MCF 10A (cell line): ENCODE results near the gene C10orf95. TPM values are rescaled to one million over a fixed set of nuclear protein-coding genes. Genes with fewer than 3 reads are reported as not detected.
"Not testable (repeated sequence)": the region's sequence is repeated elsewhere in the genome, so short reads cannot be mapped to it uniquely, and the experiment has no call there.

Experiments
- BruUV-seq: library from RNA; stranded (reverse); fragments of 400-500 nt; replicated peaks from 2 replicates; lab custom pipeline; 2021; lab: Mats Ljungman, UMichigan
- CTCF ChIA-PET: fragments of 300-600 bp; sonication (Branson Sonifier 250); formaldehyde crosslinking; extraction: SDS; loops from one replicate; lab custom pipeline; 2021; ENCODE audit warnings: antibody characterized with exemption, inconsistent platforms; lab: Yijun Ruan, JAX
- POLR2A ChIA-PET: fragments of 300-600, 350-650 bp; sonication (Branson Sonifier 250); formaldehyde crosslinking; extraction: SDS; loops from one replicate; lab custom pipeline; 2020; ENCODE audit warnings: antibody characterized with exemption, inconsistent platforms; lab: Yijun Ruan, JAX
- DNase-seq: peaks from one replicate; pipeline ENCODE4 v3.0.0-alpha.2; 2018; ENCODE audit not compliant: unreplicated experiment
- H3K27ac Mint-ChIP-seq: one replicate; pipeline ENCODE4 v1.8.0; 2022; ENCODE audit warnings: mild to moderate bottlenecking, low read depth, mixed read lengths; ENCODE audit not compliant: unreplicated experiment
- H3K27me3 Mint-ChIP-seq: one replicate; pipeline ENCODE4 v1.8.0; 2022; ENCODE audit warnings: mixed read lengths; ENCODE audit not compliant: insufficient read depth, unreplicated experiment
- H3K36me3 Mint-ChIP-seq: one replicate; pipeline ENCODE4 v1.8.0; 2022; ENCODE audit warnings: mild to moderate bottlenecking, moderate library complexity, mixed read lengths; ENCODE audit not compliant: insufficient read depth, unreplicated experiment
- H3K4me1 Mint-ChIP-seq: one replicate; pipeline ENCODE4 v1.8.0; 2022; ENCODE audit warnings: mixed read lengths; ENCODE audit not compliant: insufficient read depth, unreplicated experiment
- H3K4me3 Mint-ChIP-seq: one replicate; pipeline ENCODE4 v1.8.0; 2022; ENCODE audit warnings: mild to moderate bottlenecking, moderate library complexity, mixed read lengths; ENCODE audit not compliant: unreplicated experiment
- H3K9me3 Mint-ChIP-seq: one replicate; pipeline ENCODE4 v1.8.0; 2022; ENCODE audit warnings: mixed read lengths; ENCODE audit not compliant: unreplicated experiment
- intact Hi-C: fragments of 100-400 bp; cut with micrococcal nuclease; formaldehyde crosslinking; loops from 2 replicates; pipeline ENCODE4 v1.14.1; 2022
- total RNA-seq: library from RNA; stranded (reverse); gene quantifications from 2 replicates; pipeline ENCODE4 v1.2.3, GENCODE V29; 2022
- TF ChIP-seq, protein P1 (sequence below): fragments of 200-600 bp; IDR thresholded peaks from one replicate; pipeline ENCODE4 v1.8.0; 2022; ENCODE audit warnings: antibody characterized with exemption, mild to moderate bottlenecking; ENCODE audit not compliant: unreplicated experiment

The C10orf95 gene
- total RNA-seq, 1 experiment from 2014 or later, result 0.63 TPM

DNA sequence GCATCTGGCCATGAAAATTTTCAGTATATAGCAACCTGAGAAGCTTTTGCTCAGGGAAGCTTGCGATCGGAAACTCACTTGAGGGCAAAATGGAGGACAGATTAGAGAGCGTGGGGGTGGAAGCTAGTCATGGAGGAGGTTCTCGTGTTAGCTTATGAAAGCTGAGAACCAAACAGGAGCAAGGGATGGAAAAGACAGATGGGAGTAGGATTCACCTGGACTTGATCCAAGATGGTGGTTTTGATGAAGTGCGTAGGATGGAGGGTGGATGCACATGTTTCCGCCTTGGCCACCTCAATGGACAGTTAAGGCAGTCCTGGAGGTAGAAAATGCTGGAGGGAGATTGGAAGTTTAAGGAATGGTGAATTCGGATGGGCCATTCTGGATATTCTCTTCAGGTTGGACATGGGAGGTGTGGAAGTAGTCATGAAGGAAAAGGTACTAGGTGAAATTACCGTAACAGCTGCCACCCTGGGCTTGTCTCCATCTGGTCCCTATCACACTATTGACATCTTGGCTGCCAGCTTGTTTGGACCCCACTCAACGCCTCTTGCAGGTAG, 6.3 kb upstream of the C10orf95 start:
- CTCF ChIA-PET, result interaction anchor here (1.3 to 1.8 kb wide), 2 partner anchors 21 to 38 kb away, joined by 4 to 5 read pairs; partner anchors contain the start of gene FBXL15
- DNase-seq, result no peak
- Mint-ChIP-seq H3K4me3 (no peak overlapping the region), H3K9me3 (no peaks in the 10 kb centered on the region), H3K4me1 (peaks cover 29% of the 10 kb centered on the region), H3K27me3 (no peaks in the 10 kb centered on the region), H3K27ac (no peak overlapping the region), H3K36me3 (peaks cover 7% of the 10 kb centered on the region)
- intact Hi-C loops, result no loop called here
- no TSS peak for BruUV-seq
- TF ChIP-seq, protein P1, sequence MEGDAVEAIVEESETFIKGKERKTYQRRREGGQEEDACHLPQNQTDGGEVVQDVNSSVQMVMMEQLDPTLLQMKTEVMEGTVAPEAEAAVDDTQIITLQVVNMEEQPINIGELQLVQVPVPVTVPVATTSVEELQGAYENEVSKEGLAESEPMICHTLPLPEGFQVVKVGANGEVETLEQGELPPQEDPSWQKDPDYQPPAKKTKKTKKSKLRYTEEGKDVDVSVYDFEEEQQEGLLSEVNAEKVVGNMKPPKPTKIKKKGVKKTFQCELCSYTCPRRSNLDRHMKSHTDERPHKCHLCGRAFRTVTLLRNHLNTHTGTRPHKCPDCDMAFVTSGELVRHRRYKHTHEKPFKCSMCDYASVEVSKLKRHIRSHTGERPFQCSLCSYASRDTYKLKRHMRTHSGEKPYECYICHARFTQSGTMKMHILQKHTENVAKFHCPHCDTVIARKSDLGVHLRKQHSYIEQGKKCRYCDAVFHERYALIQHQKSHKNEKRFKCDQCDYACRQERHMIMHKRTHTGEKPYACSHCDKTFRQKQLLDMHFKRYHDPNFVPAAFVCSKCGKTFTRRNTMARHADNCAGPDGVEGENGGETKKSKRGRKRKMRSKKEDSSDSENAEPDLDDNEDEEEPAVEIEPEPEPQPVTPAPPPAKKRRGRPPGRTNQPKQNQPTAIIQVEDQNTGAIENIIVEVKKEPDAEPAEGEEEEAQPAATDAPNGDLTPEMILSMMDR, result no peak
- POLR2A ChIA-PET, result interaction anchor here (1.3 to 1.4 kb wide), 2 partner anchors 45 to 64 kb away, joined by 3 to 7 read pairs; partner anchors contain the start of gene ACTR1A

DNA sequence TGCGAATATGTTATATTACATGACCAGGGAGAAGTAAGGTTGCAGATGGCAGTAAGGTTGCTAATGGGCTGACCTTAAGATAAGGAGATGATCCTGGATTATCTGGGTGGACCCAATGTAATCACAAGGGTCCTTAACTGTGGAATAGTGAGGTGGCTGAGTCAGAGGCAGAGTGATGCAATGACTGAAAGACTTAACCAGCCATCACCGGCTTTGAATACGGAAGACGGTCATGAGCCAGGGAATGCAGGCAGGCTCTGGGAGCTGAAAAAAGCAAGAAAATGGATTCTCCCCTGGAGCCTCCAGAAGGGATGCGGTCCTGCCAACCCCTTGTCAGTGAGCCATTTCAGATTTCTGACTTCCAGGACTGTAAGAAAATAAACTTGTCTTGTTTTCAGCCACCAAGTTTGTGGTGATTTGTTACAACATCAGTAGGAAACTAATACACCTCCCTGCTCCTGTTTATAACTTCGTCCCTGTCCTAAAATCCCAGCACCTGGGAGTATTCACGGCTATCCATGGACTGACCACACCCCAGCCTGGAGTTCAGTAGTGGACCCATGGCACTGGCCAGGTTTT, 4.6 kb upstream of the C10orf95 start:
- TSS peak; percentile 31 for BruUV-seq

DNA sequence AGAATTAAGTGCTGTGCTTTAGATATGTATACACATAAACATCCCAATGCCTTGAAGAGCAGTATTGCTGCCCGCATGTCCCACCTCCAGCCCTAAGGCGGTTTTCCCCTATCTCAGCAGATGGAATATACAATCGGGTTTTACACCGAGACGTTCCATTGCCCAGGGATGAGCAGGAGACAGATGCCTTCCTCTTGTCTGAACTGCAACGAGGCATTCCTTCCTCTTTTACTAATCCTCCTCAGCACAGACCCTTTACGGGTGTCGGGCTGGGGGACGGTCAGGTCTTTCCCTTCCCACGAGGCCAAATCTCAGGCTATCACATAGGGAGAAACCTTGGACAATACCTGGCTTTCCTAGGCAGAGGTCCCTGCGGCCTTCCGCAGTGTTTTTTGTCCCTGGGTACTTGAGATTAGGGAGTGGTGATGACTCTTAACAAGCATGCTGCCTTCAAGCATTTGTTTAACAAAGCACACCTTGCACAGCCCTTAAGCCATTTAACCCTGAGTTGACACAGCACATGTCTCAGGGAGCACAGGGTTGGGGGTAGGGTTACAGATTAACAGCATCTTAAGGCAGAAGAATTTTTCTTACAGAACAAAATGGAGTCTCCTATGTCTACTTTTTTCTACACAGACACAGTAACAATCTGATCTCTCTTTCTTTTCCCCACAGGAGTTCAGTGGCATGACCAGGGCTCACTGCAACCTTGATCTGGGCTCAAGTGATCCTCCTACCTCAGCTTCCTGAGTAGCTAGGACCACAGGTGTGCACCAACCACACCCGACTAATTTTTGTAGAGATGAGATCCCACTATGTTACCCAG, 3.5 kb upstream of the C10orf95 start:
- H3K9me3 Mint-ChIP-seq, intact Hi-C loops, POLR2A ChIA-PET, CTCF ChIA-PET, H3K4me3 Mint-ChIP-seq, H3K27me3 Mint-ChIP-seq, BruUV-seq, DNase-seq: not testable (repeated sequence)
- H3K36me3 Mint-ChIP-seq, result peaks cover 23% of the 10 kb centered on the region
- peak overlapping the region; percentile 64 for H3K27ac Mint-ChIP-seq
- H3K4me1 Mint-ChIP-seq, result peaks cover 14% of the 10 kb centered on the region

More for the DNA sequence above, 4.6 kb upstream of the C10orf95 start:
- Mint-ChIP-seq H3K4me1 (peaks cover 18% of the 10 kb centered on the region), H3K4me3 (no peak overlapping the region), H3K27me3 (no peaks in the 10 kb centered on the region), H3K9me3 (no peaks in the 10 kb centered on the region), H3K27ac (peak overlapping the region; percentile 64), H3K36me3 (peaks cover 23% of the 10 kb centered on the region)
- TF ChIP-seq, protein P1, result no peak
- intact Hi-C loops, result no loop called here
- peak; percentile 80 for DNase-seq
- ChIA-PET CTCF (interaction anchor here (1.8 kb wide), 1 partner anchor 36 kb away, joined by 5 read pairs; the partner anchor contains the start of gene FBXL15), POLR2A (interaction anchor here (0.7 to 1.7 kb wide), 5 partner anchors 23 to 304 kb away, joined by 3 to 6 read pairs (median 5); partner anchors contain the start of genes ACTR1A, CUEDC2, FBXL15 and NOLC1)

DNA sequence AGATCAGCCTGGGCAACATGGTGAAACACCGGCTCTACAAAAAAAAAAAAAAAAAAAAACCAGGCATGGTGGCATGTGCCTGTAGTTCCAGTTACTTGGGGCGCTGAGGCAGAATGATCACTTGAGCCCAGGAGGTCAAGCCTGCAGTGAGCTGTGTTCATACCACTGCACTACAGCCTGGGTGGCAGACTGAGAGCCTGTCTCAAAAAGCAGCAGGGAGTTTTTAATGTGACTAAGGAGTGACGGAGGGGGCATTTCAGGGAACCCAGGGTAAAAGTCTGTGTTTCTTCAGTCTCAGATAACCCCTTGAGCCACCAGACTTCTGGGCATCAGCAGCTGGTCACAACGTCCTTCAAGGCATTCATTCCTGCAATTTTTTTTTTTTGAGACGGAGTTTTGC, 2.2 kb upstream of the C10orf95 start:
- H3K27ac Mint-ChIP-seq, result peak overlapping the region; percentile 25

More for the DNA sequence above, 2.2 kb upstream of the C10orf95 start:
- H3K4me3 Mint-ChIP-seq, result no peak overlapping the region
- no TSS peak for BruUV-seq
- intact Hi-C loops, result no loop called here
- DNase-seq, result no peak
- ChIA-PET POLR2A (interaction anchor here (0.8 to 6.3 kb wide), 4 partner anchors 8 to 45 kb away, joined by 3 to 85 read pairs (median 40); partner anchors contain the start of gene FBXL15), CTCF (interaction anchor here (0.6 to 1.0 kb wide), 6 partner anchors 19 to 131 kb away, joined by 3 to 6 read pairs (median 4); no protein-coding TSS in a partner anchor)
- TF ChIP-seq, protein P1, result no peak
- no peaks in the 10 kb centered on the region for H3K9me3 Mint-ChIP-seq
- H3K4me1 Mint-ChIP-seq, result peaks cover 14% of the 10 kb centered on the region
- no peaks in the 10 kb centered on the region for H3K27me3 Mint-ChIP-seq
- H3K36me3 Mint-ChIP-seq, result peaks cover 23% of the 10 kb centered on the region
